Naive thymus-derived CD8-positive, alpha-beta T cell (primary cell): ENCODE measurements around the gene STAG1. TPM values are rescaled to one million over a fixed set of nuclear protein-coding genes. Genes with fewer than 3 reads are reported as not detected.
"Not testable (repeated sequence)": the region's sequence is repeated elsewhere in the genome, so short reads cannot be mapped to it uniquely, and the experiment has no call there.

Source experiments
- ATAC-seq, 2 donors: fragments of 150-1000 bp; cut with Tn5 transposase in 1 of 2; sonication (Bioruptor Pico), chemical (Tn5 transposase) in 1 of 2; 1 replicate in 1 of 2; 2 replicates in 1 of 2; pipeline ENCODE4 v1.10.0; 2021; ENCODE audit warnings: mild to moderate bottlenecking in 2 of 2, moderate library complexity in 2 of 2
- POLR2A ChIA-PET: fragments of 350-600 bp; sonication (Branson Sonifier 250); formaldehyde crosslinking; loops from one replicate; lab custom pipeline; 2021; ENCODE audit warnings: antibody characterized with exemption; lab: Charles Lee
- DNase-seq, 10 donors: peaks; one replicate each; pipeline versions ENCODE4 v3.0.0 to v3.0.0-alpha.2; 2020 to 2022
- H3K27ac Mint-ChIP-seq, 10 donors: one replicate each; pipeline ENCODE4 v1.8.0; 2020 to 2022; ENCODE audit warnings: mild to moderate bottlenecking in 10 of 10, mixed read lengths in 10 of 10, moderate library complexity in 4 of 10, inconsistent platforms in 1 of 10
- H3K27me3 Mint-ChIP-seq, 5 donors: one replicate each; pipeline ENCODE4 v1.8.0; 2021 to 2022; ENCODE audit warnings: mixed read lengths in 5 of 5
- H3K36me3 Mint-ChIP-seq, 3 donors: one replicate each; pipeline ENCODE4 v1.8.0; 2020 to 2022; ENCODE audit warnings: mixed read lengths in 3 of 3, mild to moderate bottlenecking in 2 of 3, inconsistent platforms in 1 of 3
- H3K4me1 Mint-ChIP-seq, 4 donors: one replicate each; pipeline ENCODE4 v1.8.0; 2021 to 2022; ENCODE audit warnings: mixed read lengths in 4 of 4
- H3K4me3 Mint-ChIP-seq, 10 donors: one replicate each; pipeline ENCODE4 v1.8.0; 2020 to 2022; ENCODE audit warnings: mild to moderate bottlenecking in 10 of 10, mixed read lengths in 10 of 10, moderate library complexity in 6 of 10, inconsistent platforms in 1 of 10
- H3K9me3 Mint-ChIP-seq, 9 donors: one replicate each; pipeline ENCODE4 v1.8.0; 2020 to 2022; ENCODE audit warnings: mixed read lengths in 9 of 9, mild to moderate bottlenecking in 3 of 9, inconsistent platforms in 1 of 9, moderate library complexity in 1 of 9
- polyA plus RNA-seq, 3 donors: library from polyadenylated mRNA; unstranded; fragments of 300-500 nt; fragmentation: Illumina TruSeq; gene quantifications; one replicate each; pipeline ENCODE4 v1.2.3, GENCODE V29; 2021
- total RNA-seq, 8 experiments: library from RNA in 2 of 8; stranded (reverse) in 2 of 8; gene quantifications; one replicate each; pipeline ENCODE4 v1.2.3 and lab custom pipeline; 2021 to 2026

Gene STAG1
- total and polyA plus RNA-seq, 5 experiments from 2014 or later = 15.1 to 51.2 (median 17.5) TPM

GRCh38 chr3:136740351-136740958 lies 11.7 kb downstream of the STAG1 start:
- no peak for DNase-seq
- POLR2A ChIA-PET = no interaction called here
- no peaks in the 10 kb centered on the region for H3K27me3 Mint-ChIP-seq
- no peak overlapping the region for H3K27ac Mint-ChIP-seq
- H3K4me3 Mint-ChIP-seq = peak overlapping the region in 1 of 10 donors; percentile 15
- peaks cover 0 to 41% (median 17%) of the 10 kb centered on the region in 3 donors for H3K36me3 Mint-ChIP-seq
- H3K4me1 Mint-ChIP-seq = peaks cover 24 to 52% (median 43%) of the 10 kb centered on the region in 4 donors
- no peak for ATAC-seq
- peaks cover 0 to 16% (median 3%) of the 10 kb centered on the region in 9 donors for H3K9me3 Mint-ChIP-seq

GRCh38 chr3:136736950-136737349 lies 15.2 kb downstream of the STAG1 start:
- not testable (repeated sequence) for ATAC-seq, H3K27me3 Mint-ChIP-seq, H3K4me3 Mint-ChIP-seq, H3K9me3 Mint-ChIP-seq, DNase-seq
- peaks cover 28 to 70% (median 62%) of the 10 kb centered on the region in 4 donors for H3K4me1 Mint-ChIP-seq
- POLR2A ChIA-PET = interaction anchor here (0.7 kb wide), 1 partner anchor 16 kb away, joined by 3 read pairs; no protein-coding TSS in a partner anchor
- H3K27ac Mint-ChIP-seq = peak overlapping the region in 6 of 10 donors; percentile 4 to 72 (median 23)
- H3K36me3 Mint-ChIP-seq = peaks cover 0 to 28% (median 1%) of the 10 kb centered on the region in 3 donors

- Mint-ChIP-seq H3K27ac (peak overlapping the region in 6 of 10 donors; percentile 1 to 86 (median 36)), H3K36me3 (peaks cover 0 to 19% (median 0%) of the 10 kb centered on the region in 3 donors), H3K4me1 (peaks cover 30 to 70% (median 62%) of the 10 kb centered on the region in 4 donors), H3K9me3 (no peaks in the 10 kb centered on the region), H3K4me3 (peak overlapping the region in 2 of 10 donors; percentile 26 to 48), H3K27me3 (no peaks in the 10 kb centered on the region)
- no peak for DNase-seq
- POLR2A ChIA-PET = no interaction called here
- ATAC-seq = no peak
Observed at GRCh38 chr3:136735103-136735502, 17.1 kb downstream of the STAG1 start.

GRCh38 chr3:136734382-136735070 lies 17.7 kb downstream of the STAG1 start:
- POLR2A ChIA-PET = interaction anchor here (1.0 kb wide), 1 partner anchor 18 kb away, joined by 6 read pairs; the partner anchor contains the start of gene STAG1
- no peak for DNase-seq
- Mint-ChIP-seq H3K27ac (peak overlapping the region in 9 of 10 donors; percentile 20 to 86 (median 59)), H3K36me3 (peaks cover 0 to 19% (median 0%) of the 10 kb centered on the region in 3 donors), H3K9me3 (no peaks in the 10 kb centered on the region), H3K27me3 (no peaks in the 10 kb centered on the region), H3K4me3 (peak overlapping the region in 2 of 10 donors; percentile 26 to 48), H3K4me1 (peaks cover 30 to 75% (median 64%) of the 10 kb centered on the region in 4 donors)
- ATAC-seq = peak; percentile 63 to 74

GRCh38 chr3:136733317-136733833 lies 18.8 kb downstream of the STAG1 start:
- Mint-ChIP-seq H3K4me1 (peaks cover 30 to 82% (median 71%) of the 10 kb centered on the region in 4 donors), H3K27ac (peak overlapping the region in 1 of 10 donors; percentile 3), H3K27me3 (no peaks in the 10 kb centered on the region), H3K4me3 (no peak overlapping the region), H3K36me3 (peaks cover 0 to 15% (median 0%) of the 10 kb centered on the region in 3 donors), H3K9me3 (no peaks in the 10 kb centered on the region)
- ATAC-seq = no peak
- no peak for DNase-seq
- POLR2A ChIA-PET = interaction anchor here (1.0 kb wide), 1 partner anchor 19 kb away, joined by 6 read pairs; the partner anchor contains the start of gene STAG1

- POLR2A ChIA-PET = no interaction called here
- H3K4me3 Mint-ChIP-seq = peak overlapping the region in 7 of 10 donors; percentile 1 to 49 (median 25)
Observed at GRCh38 chr3:136731274-136731884, 20.8 kb downstream of the STAG1 start.

GRCh38 chr3:136730595-136731273 lies 21.4 kb downstream of the STAG1 start:
- POLR2A ChIA-PET = no interaction called here
- peak overlapping the region in 6 of 10 donors; percentile 0 to 16 (median 2) for H3K27ac Mint-ChIP-seq
- peaks cover 27 to 86% (median 76%) of the 10 kb centered on the region in 4 donors for H3K4me1 Mint-ChIP-seq
- H3K9me3 Mint-ChIP-seq = no peaks in the 10 kb centered on the region
- H3K36me3 Mint-ChIP-seq = no peaks in the 10 kb centered on the region
- peak; percentile 28 to 42 for ATAC-seq
- peak in 1 of 10 donors; percentile 22 for DNase-seq
- H3K27me3 Mint-ChIP-seq = no peaks in the 10 kb centered on the region
- H3K4me3 Mint-ChIP-seq = peak overlapping the region in 7 of 10 donors; percentile 1 to 30 (median 21)

More at GRCh38 chr3:136731274-136731884, 20.8 kb downstream of the STAG1 start:
- peak overlapping the region; percentile 1 to 69 (median 20) for H3K27ac Mint-ChIP-seq
- H3K4me1 Mint-ChIP-seq = peaks cover 25 to 86% (median 76%) of the 10 kb centered on the region in 4 donors
- no peaks in the 10 kb centered on the region for H3K27me3 Mint-ChIP-seq
- no peaks in the 10 kb centered on the region for H3K9me3 Mint-ChIP-seq
- DNase-seq (no peak), ATAC-seq (no peak)
- H3K36me3 Mint-ChIP-seq = peaks cover 0 to 3% (median 0%) of the 10 kb centered on the region in 3 donors

GRCh38 chr3:136728918-136729317 lies 23.3 kb downstream of the STAG1 start:
- Mint-ChIP-seq H3K4me1 (peaks cover 23 to 85% (median 73%) of the 10 kb centered on the region in 4 donors), H3K27me3 (no peaks in the 10 kb centered on the region), H3K27ac (peak overlapping the region in 4 of 10 donors; percentile 22 to 63 (median 50)), H3K9me3 (peaks cover 0 to 4% (median 0%) of the 10 kb centered on the region in 9 donors), H3K36me3 (no peaks in the 10 kb centered on the region), H3K4me3 (peak overlapping the region in 1 of 10 donors; percentile 0)
- no peak for ATAC-seq
- DNase-seq = peak in 1 of 10 donors; percentile 8
- POLR2A ChIA-PET = no interaction called here

- POLR2A ChIA-PET = no interaction called here
- H3K4me3 Mint-ChIP-seq = peak overlapping the region in 1 of 10 donors; percentile 0
- H3K36me3 Mint-ChIP-seq = no peaks in the 10 kb centered on the region
- peaks cover 23 to 84% (median 71%) of the 10 kb centered on the region in 4 donors for H3K4me1 Mint-ChIP-seq
- H3K9me3 Mint-ChIP-seq = peaks cover 0 to 4% (median 0%) of the 10 kb centered on the region in 9 donors
- no peak for DNase-seq
- no peaks in the 10 kb centered on the region for H3K27me3 Mint-ChIP-seq
- peak overlapping the region in 4 of 10 donors; percentile 22 to 66 (median 52) for H3K27ac Mint-ChIP-seq
- ATAC-seq = peak in 1 of 2 donors; percentile 38
Observed at GRCh38 chr3:136728473-136728872, 23.7 kb downstream of the STAG1 start.

- peaks cover 12 to 60% (median 51%) of the 10 kb centered on the region in 4 donors for H3K4me1 Mint-ChIP-seq
- peak overlapping the region in 4 of 10 donors; percentile 3 to 34 (median 19) for H3K27ac Mint-ChIP-seq
- H3K36me3 Mint-ChIP-seq = peaks cover 0 to 10% (median 5%) of the 10 kb centered on the region in 3 donors
- ATAC-seq (no peak), DNase-seq (no peak)
- no peaks in the 10 kb centered on the region for H3K27me3 Mint-ChIP-seq
- peak overlapping the region in 2 of 10 donors; percentile 1 to 49 for H3K4me3 Mint-ChIP-seq
- POLR2A ChIA-PET = no interaction called here
- peaks cover 0 to 6% (median 0%) of the 10 kb centered on the region in 9 donors for H3K9me3 Mint-ChIP-seq
Observed at GRCh38 chr3:136725468-136725867, 26.7 kb downstream of the STAG1 start.

- H3K27ac Mint-ChIP-seq, POLR2A ChIA-PET, H3K4me3 Mint-ChIP-seq, DNase-seq, ATAC-seq, H3K27me3 Mint-ChIP-seq, H3K9me3 Mint-ChIP-seq: not testable (repeated sequence)
- H3K36me3 Mint-ChIP-seq = peaks cover 4 to 28% (median 17%) of the 10 kb centered on the region in 3 donors
- H3K4me1 Mint-ChIP-seq = peaks cover 18 to 53% (median 47%) of the 10 kb centered on the region in 4 donors
Observed at GRCh38 chr3:136722916-136723315, 29.3 kb downstream of the STAG1 start.
